ENCODE data around the gene OTOP1.
"Not testable (repeated sequence)": the region's sequence is repeated elsewhere in the genome, so short reads cannot be mapped to it uniquely, and the experiment has no call there.

GRCh38 chr4:4213674-4214073, 13.1 kb downstream of the OTOP1 start:
- TF ChIP-seq, protein P1, sequence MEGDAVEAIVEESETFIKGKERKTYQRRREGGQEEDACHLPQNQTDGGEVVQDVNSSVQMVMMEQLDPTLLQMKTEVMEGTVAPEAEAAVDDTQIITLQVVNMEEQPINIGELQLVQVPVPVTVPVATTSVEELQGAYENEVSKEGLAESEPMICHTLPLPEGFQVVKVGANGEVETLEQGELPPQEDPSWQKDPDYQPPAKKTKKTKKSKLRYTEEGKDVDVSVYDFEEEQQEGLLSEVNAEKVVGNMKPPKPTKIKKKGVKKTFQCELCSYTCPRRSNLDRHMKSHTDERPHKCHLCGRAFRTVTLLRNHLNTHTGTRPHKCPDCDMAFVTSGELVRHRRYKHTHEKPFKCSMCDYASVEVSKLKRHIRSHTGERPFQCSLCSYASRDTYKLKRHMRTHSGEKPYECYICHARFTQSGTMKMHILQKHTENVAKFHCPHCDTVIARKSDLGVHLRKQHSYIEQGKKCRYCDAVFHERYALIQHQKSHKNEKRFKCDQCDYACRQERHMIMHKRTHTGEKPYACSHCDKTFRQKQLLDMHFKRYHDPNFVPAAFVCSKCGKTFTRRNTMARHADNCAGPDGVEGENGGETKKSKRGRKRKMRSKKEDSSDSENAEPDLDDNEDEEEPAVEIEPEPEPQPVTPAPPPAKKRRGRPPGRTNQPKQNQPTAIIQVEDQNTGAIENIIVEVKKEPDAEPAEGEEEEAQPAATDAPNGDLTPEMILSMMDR (IDR thresholded peaks at IDR 0.05): not testable (repeated sequence)
- TF ChIP-seq POLR2A (IDR thresholded peaks at IDR 0.05): not testable (repeated sequence)

Measured in Peyer's patch (tissue), 4 donors.